Activated CD4-positive, alpha-beta T cell treated with anti-CD3 and anti-CD28 coated beads for 36 hours (primary cell): ENCODE data around the gene CCAR1. TPM values are rescaled to one million over a fixed set of nuclear protein-coding genes. Genes with fewer than 3 reads are reported as not detected.
A peak's percentile ranks its signal among the peaks of the same experiment; 100 is the strongest.
"Not testable (repeated sequence)": the region's sequence is repeated elsewhere in the genome, so short reads cannot be mapped to it uniquely, and the experiment has no call there.

Source experiments
- ATAC-seq: fragments of 200-7000 bp; cut with Tn5 transposase; one replicate; pipeline ENCODE4 v1.10.0; 2021; ENCODE audit warnings: mild to moderate bottlenecking, moderate library complexity
- CTCF ChIA-PET: fragments of 350-600 bp; sonication (Branson Sonifier 250); formaldehyde crosslinking; loops from one replicate; lab custom pipeline; 2021; ENCODE audit warnings: antibody characterized with exemption; lab: Charles Lee
- POLR2A ChIA-PET: fragments of 350-600 bp; sonication (Branson Sonifier 250); formaldehyde crosslinking; loops from one replicate; lab custom pipeline; 2021; ENCODE audit warnings: antibody characterized with exemption, inconsistent platforms; lab: Charles Lee
- DNase-seq: peaks from one replicate; pipeline ENCODE4 v3.0.0-alpha.2; 2020
- H3K27ac Mint-ChIP-seq: one replicate; pipeline ENCODE4 v1.8.0; 2021; ENCODE audit warnings: mixed read lengths
- H3K27me3 Mint-ChIP-seq: one replicate; pipeline ENCODE4 v1.8.0; 2021; ENCODE audit warnings: mixed read lengths
- H3K36me3 Mint-ChIP-seq: one replicate; pipeline ENCODE4 v1.8.0; 2021; ENCODE audit warnings: low read depth, mixed read lengths
- H3K4me1 Mint-ChIP-seq: one replicate; pipeline ENCODE4 v1.8.0; 2021; ENCODE audit warnings: mixed read lengths
- H3K4me3 Mint-ChIP-seq: one replicate; pipeline ENCODE4 v1.8.0; 2021; ENCODE audit warnings: mild to moderate bottlenecking, moderate library complexity, mixed read lengths
- H3K9me3 Mint-ChIP-seq: one replicate; pipeline ENCODE4 v1.8.0; 2021; ENCODE audit warnings: low read depth, mixed read lengths
- intact Hi-C, 2 experiments: fragments of 100-400 bp; cut with DNase I in 1 of 2; cut with micrococcal nuclease in 1 of 2; formaldehyde crosslinking; loops; one replicate each; pipeline versions ENCODE4 v1.14.2 to v1.15.1; 2022 to 2024; cut with DNase I, micrococcal nuclease
- total RNA-seq, 2 experiments: library from RNA; stranded (reverse); gene quantifications; one replicate each; pipeline ENCODE4 v1.2.3, GENCODE V29; 2021

The CCAR1 gene
- total RNA-seq, 2 experiments from 2014 or later: 89.5 to 125 TPM

DNA sequence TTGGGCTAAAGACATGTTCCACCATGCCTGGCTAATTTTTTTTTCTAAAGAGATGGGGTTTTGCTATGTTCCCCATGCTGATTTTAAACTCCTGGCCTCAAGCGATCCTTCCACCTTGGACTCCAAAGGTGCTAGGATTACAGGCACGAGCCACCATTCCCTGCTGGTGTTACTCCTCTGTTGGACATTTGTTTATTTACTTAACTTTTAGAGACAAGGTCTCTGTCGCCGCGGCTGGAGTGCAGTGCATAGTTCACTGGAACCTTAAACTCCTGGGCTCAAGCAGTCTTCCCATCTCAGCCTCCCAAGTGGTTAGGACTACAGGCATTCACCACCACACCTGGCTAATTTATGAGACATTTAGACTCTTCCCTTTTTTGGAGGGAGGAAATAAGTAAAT lies 38.9 kb downstream of the CCAR1 start:
- no peaks in the 10 kb centered on the region for H3K9me3 Mint-ChIP-seq
- H3K4me3 Mint-ChIP-seq: no peak overlapping the region
- ChIA-PET POLR2A (no interaction called here), CTCF (interaction anchor here (0.6 kb wide), 1 partner anchor 403 kb away, joined by 5 read pairs; no protein-coding TSS in a partner anchor)
- no peak for DNase-seq
- no peak for ATAC-seq
- H3K27me3 Mint-ChIP-seq: no peaks in the 10 kb centered on the region
- peaks cover 2% of the 10 kb centered on the region for H3K4me1 Mint-ChIP-seq
- H3K36me3 Mint-ChIP-seq: peaks cover 37% of the 10 kb centered on the region
- intact Hi-C loops: loop anchor here in 1 of 2 experiments (10.0 kb wide), 1 partner anchor 215 kb away; no protein-coding TSS in a partner anchor
- no peak overlapping the region for H3K27ac Mint-ChIP-seq

DNA sequence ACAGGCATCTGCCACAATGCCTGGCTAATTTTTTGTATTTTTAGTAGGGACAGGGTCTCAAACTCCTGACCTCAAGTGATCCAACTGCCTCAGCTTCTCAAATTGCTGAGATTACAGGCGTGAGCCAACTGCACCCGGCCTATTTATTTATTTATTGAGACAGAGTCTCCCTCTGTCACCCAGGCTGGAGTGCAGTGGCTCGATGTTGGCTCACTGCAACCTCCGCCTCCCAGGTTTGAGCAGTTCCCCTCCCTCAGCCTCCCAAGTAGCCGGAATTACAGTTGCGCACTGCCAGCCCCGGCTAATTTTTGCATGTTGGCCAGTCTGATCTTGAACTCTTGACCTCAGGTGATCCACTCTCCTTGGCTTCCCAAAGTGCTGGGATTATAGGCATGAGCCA lies 46.4 kb downstream of the CCAR1 start:
- POLR2A ChIA-PET, H3K9me3 Mint-ChIP-seq, H3K27me3 Mint-ChIP-seq, H3K4me3 Mint-ChIP-seq, DNase-seq, CTCF ChIA-PET, ATAC-seq, H3K4me1 Mint-ChIP-seq, H3K27ac Mint-ChIP-seq: not testable (repeated sequence)
- intact Hi-C loops: loop anchor here in 1 of 2 experiments (10.0 kb wide), 1 partner anchor 207 kb away; no protein-coding TSS in a partner anchor
- H3K36me3 Mint-ChIP-seq: peaks cover 34% of the 10 kb centered on the region

DNA sequence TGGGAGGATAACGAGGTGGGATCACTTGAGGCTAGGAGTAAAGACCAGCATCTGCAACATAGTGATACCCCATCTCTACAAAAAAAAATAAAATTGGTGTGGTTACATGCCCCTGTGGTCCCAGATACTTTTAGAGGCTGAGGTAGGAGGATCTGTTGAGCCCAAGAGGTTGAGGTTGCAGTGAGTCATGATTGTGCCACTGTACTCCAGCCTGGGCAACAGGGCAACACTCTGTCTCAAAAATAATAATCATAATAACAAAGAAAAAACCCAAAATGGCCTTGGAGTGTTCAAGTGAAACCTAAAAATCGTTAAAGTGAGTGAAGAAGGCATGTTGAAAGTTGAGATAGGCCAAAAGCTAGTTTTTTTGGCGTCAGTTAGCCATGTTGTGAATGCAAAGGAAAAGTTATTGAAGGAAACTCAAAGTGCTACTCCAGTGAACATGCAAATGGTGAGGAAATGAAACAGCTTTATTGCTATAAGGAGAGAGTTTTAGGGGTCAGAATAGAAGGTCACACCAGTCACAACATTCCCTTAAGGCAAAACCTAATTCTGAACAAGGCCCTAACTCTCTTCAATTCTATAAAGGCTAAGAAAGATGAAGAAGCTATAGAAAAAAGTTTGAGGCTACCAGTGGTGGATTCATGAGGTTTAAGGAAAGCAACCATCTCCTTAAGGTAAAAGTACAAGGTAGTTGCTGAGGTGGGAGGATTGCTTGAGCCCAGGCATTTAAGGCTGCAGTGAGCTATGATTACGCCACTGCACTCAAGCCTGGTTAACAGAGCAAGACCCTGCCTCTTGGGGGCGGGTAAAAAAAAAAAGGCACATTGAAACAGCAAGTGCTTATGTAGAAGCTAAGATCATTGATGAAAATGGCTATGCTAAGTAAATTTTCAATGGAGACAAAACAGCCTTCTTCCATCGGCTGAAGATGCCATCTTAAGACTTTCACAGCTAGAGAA lies 60.9 kb downstream of the CCAR1 start:
- Mint-ChIP-seq H3K9me3 (no peaks in the 10 kb centered on the region), H3K4me1 (no peaks in the 10 kb centered on the region), H3K4me3 (no peak overlapping the region), H3K36me3 (peaks cover 58% of the 10 kb centered on the region), H3K27ac (peak overlapping the region; percentile 58), H3K27me3 (no peaks in the 10 kb centered on the region)
- no peak for DNase-seq
- ChIA-PET CTCF (no interaction called here), POLR2A (no interaction called here)
- no peak for ATAC-seq
- intact Hi-C loops: no loop called here

GRCh38 chr10:68784476-68784875 lies 63.4 kb downstream of the CCAR1 start:
- Mint-ChIP-seq H3K4me3 (no peak overlapping the region), H3K4me1 (no peaks in the 10 kb centered on the region), H3K27ac (no peak overlapping the region), H3K27me3 (no peaks in the 10 kb centered on the region), H3K9me3 (no peaks in the 10 kb centered on the region), H3K36me3 (peaks cover 57% of the 10 kb centered on the region)
- ATAC-seq (no peak), DNase-seq (no peak)
- ChIA-PET POLR2A (no interaction called here), CTCF (no interaction called here)
- intact Hi-C loops: no loop called here

GRCh38 chr10:68787813-68788212 lies 66.8 kb downstream of the CCAR1 start:
- Mint-ChIP-seq H3K4me3 (no peak overlapping the region), H3K27ac (no peak overlapping the region), H3K36me3 (peaks cover 50% of the 10 kb centered on the region), H3K4me1 (no peaks in the 10 kb centered on the region), H3K9me3 (no peaks in the 10 kb centered on the region), H3K27me3 (no peaks in the 10 kb centered on the region)
- DNase-seq: no peak
- POLR2A ChIA-PET: no interaction called here
- intact Hi-C loops: no loop called here
- no peak for ATAC-seq
- CTCF ChIA-PET: no interaction called here

DNA sequence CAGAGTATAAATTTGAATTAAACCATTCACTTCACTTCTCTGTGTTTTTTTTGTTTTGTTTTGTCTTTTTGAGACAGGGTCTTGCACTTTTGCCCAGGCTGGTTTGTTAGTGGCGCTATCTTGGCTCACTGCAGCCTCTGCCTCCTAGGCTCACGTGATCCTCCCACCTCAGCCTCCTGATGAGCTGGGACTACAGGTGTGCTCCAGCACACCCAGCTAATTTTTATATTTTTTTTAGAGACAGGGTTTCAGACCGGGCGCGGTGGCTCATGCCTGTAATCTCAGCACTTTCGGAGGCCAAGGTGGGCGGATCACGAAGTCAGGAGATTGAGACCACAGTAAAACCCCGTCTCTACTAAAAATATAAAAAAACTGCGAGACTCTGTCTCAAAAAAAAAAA lies 69.4 kb downstream of the CCAR1 start:
- ATAC-seq: no peak
- intact Hi-C loops: loop anchor here in 1 of 2 experiments (5.0 kb wide), 1 partner anchor 107 kb away; no protein-coding TSS in a partner anchor
- DNase-seq: no peak
- ChIA-PET POLR2A (no interaction called here), CTCF (interaction anchor here (1.0 kb wide), 1 partner anchor 240 kb away, joined by 3 read pairs; no protein-coding TSS in a partner anchor)
- Mint-ChIP-seq H3K4me3 (no peak overlapping the region), H3K9me3 (no peaks in the 10 kb centered on the region), H3K36me3 (peaks cover 47% of the 10 kb centered on the region), H3K27me3 (no peaks in the 10 kb centered on the region), H3K27ac (no peak overlapping the region), H3K4me1 (no peaks in the 10 kb centered on the region)

GRCh38 chr10:68792115-68792514 lies 71.1 kb downstream of the CCAR1 start:
- H3K27me3 Mint-ChIP-seq: no peaks in the 10 kb centered on the region
- POLR2A ChIA-PET: no interaction called here
- CTCF ChIA-PET: no interaction called here
- ATAC-seq (no peak), DNase-seq (no peak)
- intact Hi-C loops: loop anchor here (2.0 to 5.0 kb wide), 2 partner anchors 105 kb away; no protein-coding TSS in a partner anchor
- H3K9me3 Mint-ChIP-seq: no peaks in the 10 kb centered on the region
- H3K4me3 Mint-ChIP-seq: no peak overlapping the region
- H3K4me1 Mint-ChIP-seq: no peaks in the 10 kb centered on the region
- peaks cover 37% of the 10 kb centered on the region for H3K36me3 Mint-ChIP-seq
- H3K27ac Mint-ChIP-seq: no peak overlapping the region

DNA sequence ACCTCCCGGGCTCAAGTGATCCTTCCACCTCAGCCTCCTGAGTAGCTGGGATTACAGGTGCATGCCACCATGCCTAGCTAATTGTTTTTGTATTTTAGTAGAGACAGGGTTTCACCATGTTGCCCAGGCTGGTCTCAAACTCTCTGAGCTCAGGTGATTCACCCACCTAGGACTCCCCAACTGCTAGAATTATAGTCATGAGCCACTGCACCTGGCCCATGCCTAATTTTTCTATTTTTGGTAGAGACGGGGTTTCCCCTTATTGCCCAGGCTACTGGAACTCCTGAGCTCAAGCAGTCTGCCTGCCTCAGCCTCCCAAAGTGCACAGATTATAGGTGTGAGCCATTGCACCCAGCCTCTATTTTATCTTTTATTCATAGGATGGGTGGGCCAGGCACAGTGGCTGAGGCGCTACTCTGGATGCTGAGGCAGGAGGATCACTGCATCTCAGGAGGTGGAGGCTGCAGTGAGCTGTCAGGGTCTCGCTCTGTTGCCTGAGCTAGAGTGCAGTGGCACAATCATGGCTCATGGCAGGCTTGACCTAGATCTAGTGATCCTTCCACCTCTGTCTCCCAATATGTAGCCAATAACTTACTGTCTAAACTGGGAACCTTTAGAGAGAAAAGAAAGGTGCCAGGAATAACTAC lies 75.0 kb downstream of the CCAR1 start:
- Mint-ChIP-seq H3K9me3 (no peaks in the 10 kb centered on the region), H3K27ac (no peak overlapping the region), H3K27me3 (no peaks in the 10 kb centered on the region), H3K4me3 (no peak overlapping the region), H3K4me1 (no peaks in the 10 kb centered on the region), H3K36me3 (peaks cover 16% of the 10 kb centered on the region)
- POLR2A ChIA-PET: no interaction called here
- ATAC-seq: no peak
- CTCF ChIA-PET: no interaction called here
- intact Hi-C loops: no loop called here
- no peak for DNase-seq

DNA sequence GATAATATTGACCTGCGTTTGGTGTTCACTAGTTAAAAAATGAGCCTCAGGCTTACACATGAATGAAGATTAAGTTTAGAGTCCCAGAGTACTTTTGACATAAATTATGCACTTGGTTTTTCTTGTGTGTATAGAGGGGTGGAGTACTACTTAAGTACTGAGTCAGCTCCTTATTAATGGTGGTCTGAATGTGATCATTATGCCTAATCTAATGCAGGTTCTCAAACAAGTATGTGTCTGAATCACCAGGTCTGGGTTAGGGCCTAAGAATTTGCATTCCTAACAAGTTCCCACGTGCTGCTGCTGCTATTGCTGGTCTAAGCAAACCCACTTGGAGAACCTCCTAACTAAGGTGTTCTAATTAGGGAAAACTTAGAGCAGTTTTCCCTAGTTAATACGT lies 75.6 kb downstream of the CCAR1 start:
- no peak for DNase-seq
- ATAC-seq: no peak
- no peaks in the 10 kb centered on the region for H3K9me3 Mint-ChIP-seq
- no peak overlapping the region for H3K4me3 Mint-ChIP-seq
- POLR2A ChIA-PET: no interaction called here
- no peaks in the 10 kb centered on the region for H3K27me3 Mint-ChIP-seq
- H3K4me1 Mint-ChIP-seq: no peaks in the 10 kb centered on the region
- no peak overlapping the region for H3K27ac Mint-ChIP-seq
- H3K36me3 Mint-ChIP-seq: peaks cover 14% of the 10 kb centered on the region
- intact Hi-C loops: no loop called here
- CTCF ChIA-PET: no interaction called here

- Mint-ChIP-seq H3K4me3 (no peak overlapping the region), H3K27ac (no peak overlapping the region), H3K9me3 (no peaks in the 10 kb centered on the region), H3K4me1 (no peaks in the 10 kb centered on the region), H3K27me3 (no peaks in the 10 kb centered on the region), H3K36me3 (peaks cover 5% of the 10 kb centered on the region)
- DNase-seq: no peak
- ChIA-PET CTCF (no interaction called here), POLR2A (no interaction called here)
- no peak for ATAC-seq
- intact Hi-C loops: no loop called here
Observed at GRCh38 chr10:68800211-68800610, 79.2 kb downstream of the CCAR1 start.

- H3K4me3 Mint-ChIP-seq: no peak overlapping the region
- H3K4me1 Mint-ChIP-seq: no peaks in the 10 kb centered on the region
- CTCF ChIA-PET: interaction anchor here (1.0 kb wide), 1 partner anchor 18 kb away, joined by 3 read pairs; no protein-coding TSS in a partner anchor
- POLR2A ChIA-PET: no interaction called here
- H3K9me3 Mint-ChIP-seq: peaks cover 2% of the 10 kb centered on the region
- H3K27ac Mint-ChIP-seq: no peak overlapping the region
- DNase-seq (no peak), ATAC-seq (no peak)
- no peaks in the 10 kb centered on the region for H3K36me3 Mint-ChIP-seq
- intact Hi-C loops: no loop called here
- H3K27me3 Mint-ChIP-seq: no peaks in the 10 kb centered on the region
Observed at GRCh38 chr10:68804692-68805091, 83.7 kb downstream of the CCAR1 start.
